GM12878 (cell line): ENCODE measurements around the gene ORM2. TPM values are rescaled to one million over a fixed set of nuclear protein-coding genes. Genes with fewer than 3 reads are reported as not detected.
A peak's percentile ranks its signal among the peaks of the same experiment; 100 is the strongest.

ENCODE experiments used
- BCLAF1 ChIP-seq: fragments of 450-650 bp; IDR thresholded peaks from 2 replicates; pipeline ENCODE4 v1.6.1; 2017; ENCODE audit warnings: antibody characterized with exemption, mild to moderate bottlenecking, moderate library complexity
- CREB1 ChIP-seq: IDR thresholded peaks from 2 replicates; pipeline ENCODE4 v1.6.1; 2012; ENCODE audit warnings: low read depth, mild to moderate bottlenecking, inconsistent platforms
- E2F4 ChIP-seq: IDR thresholded peaks from 2 replicates; pipeline ENCODE4 v1.6.1; 2012; ENCODE audit warnings: low read depth, low read length, improper control_type of control experiment
- E2F8 ChIP-seq: fragments of 450-650 bp; IDR thresholded peaks from 2 replicates; pipeline ENCODE4 v1.6.1; 2018; ENCODE audit warnings: mild to moderate bottlenecking, low read depth, moderate library complexity; ENCODE audit not compliant: partially characterized antibody
- ESRRA ChIP-seq: IDR thresholded peaks from 2 replicates; pipeline ENCODE4 v1.6.1; 2012; ENCODE audit warnings: mild to moderate bottlenecking, low read length, improper control_type of control experiment
- MAX ChIP-seq: IDR thresholded peaks from 2 replicates; pipeline ENCODE4 v1.6.1; 2012; ENCODE audit warnings: low read depth, low read length, improper control_type of control experiment
- MTA3 ChIP-seq: IDR thresholded peaks from 2 replicates; pipeline ENCODE4 v1.6.1; 2012; ENCODE audit warnings: low read length, inconsistent platforms, borderline replicate concordance
- NFIC ChIP-seq: IDR thresholded peaks from 2 replicates; pipeline ENCODE4 v1.6.1; 2012; ENCODE audit warnings: low read depth, mild to moderate bottlenecking, inconsistent platforms, low read length, moderate library complexity
- NFYB ChIP-seq: IDR thresholded peaks from 2 replicates; pipeline ENCODE4 v1.6.1; 2011; ENCODE audit warnings: low read depth, mild to moderate bottlenecking, low read length, improper control_type of control experiment, moderate library complexity; ENCODE audit not compliant: insufficient read depth
- NRF1 ChIP-seq: conservative IDR thresholded peaks from 2 replicates; pipeline ENCODE4 v1.6.1; 2011; ENCODE audit warnings: mild to moderate bottlenecking, low read depth, low read length, improper control_type of control experiment
- POLR2A ChIP-seq: IDR thresholded peaks from 2 replicates; pipeline ENCODE4 v1.6.1; 2011; ENCODE audit warnings: low read depth, mild to moderate bottlenecking, low read length
- RAD21 ChIP-seq: IDR thresholded peaks from 2 replicates; pipeline ENCODE4 v1.6.1; 2011; ENCODE audit warnings: mild to moderate bottlenecking, low read depth, low read length, moderate library complexity; ENCODE audit not compliant: insufficient read depth
- RELB ChIP-seq: fragments of 450-650 bp; IDR thresholded peaks from 2 replicates; pipeline ENCODE4 v1.6.1; 2017; ENCODE audit warnings: low read depth, mild to moderate bottlenecking, moderate library complexity
- REST ChIP-seq: IDR thresholded peaks from 2 replicates; pipeline ENCODE4 v1.6.1; 2012; ENCODE audit warnings: mild to moderate bottlenecking, low read depth, low read length
- SP1 ChIP-seq: IDR thresholded peaks from one replicate; pipeline ENCODE4 v1.6.1; 2011; ENCODE audit warnings: low read depth, low read length
- ZNF217 ChIP-seq: fragments of 450-650 bp; IDR thresholded peaks from 2 replicates; pipeline ENCODE4 v1.6.1; 2017; ENCODE audit warnings: antibody characterized with exemption, mild to moderate bottlenecking
- ZNF384 ChIP-seq: IDR thresholded peaks from 2 replicates; pipeline ENCODE4 v1.6.1; 2012; ENCODE audit warnings: low read depth, mild to moderate bottlenecking, low read length, improper control_type of control experiment, borderline replicate concordance
- polyA plus RNA-seq, 11 experiments: library from polyadenylated mRNA; depleted of rRNA in 4 of 11; unstranded in 6 of 11; stranded (reverse) in 5 of 11; fragments of >200 nt; fragmentation: Nextera tagmentation in 4 of 11; fragmentation: Illumina TruSeq in 1 of 11; extraction: Ambion mirVana in 4 of 11; extraction: Trizol in 1 of 11; gene quantifications; 1 replicate in 1 of 11; 2 replicates in 10 of 11; pipeline versions ENCODE4 v1.2.1 to v1.2.3, GENCODE V29; 2011 to 2016; ENCODE audit warnings: inconsistent platforms in 2 of 11, missing spikeins in 2 of 11, low read depth in 1 of 11
- total RNA-seq, 4 experiments: library from RNA; depleted of rRNA in 3 of 4; stranded (reverse); fragments of >200 nt in 3 of 4; fragmentation: Illumina TruSeq in 1 of 4; extraction: Trizol in 1 of 4; gene quantifications; 2 replicates each; pipeline versions ENCODE4 v1.2.1 to v1.2.3, GENCODE V29; 2013 to 2021

ORM2 gene
- total and polyA plus RNA-seq, 10 of the 15 experiments (the other 5 are each of a cell fraction or from before 2014, with no cell fraction given) = 0.64 TPM; not detected in 9

GRCh38 chr9:114339130-114339908 is 9.7 kb downstream of the ORM2 start (continued):
- TF ChIP-seq ESRRA (no peak), REST (no peak), E2F4 (no peak), E2F8 (no peak), BCLAF1 (no peak), ZNF217 (0 out of 2 replicates have a peak, but pooled peaks have one; percentile 42), RAD21 (peak; percentile 75), MAX (no peak), NRF1 (no peak), NFIC (no peak), POLR2A (no peak; the same call in 1 of the 2 replicates), SP1 (no peak), ZNF384 (no peak), MTA3 (no peak), RELB (peak; percentile 45; the same call in 1 of the 2 replicates), NFYB (no peak), CREB1 (no peak)
